Activated CD8-positive, alpha-beta memory T cell treated with anti-CD3 and anti-CD28 coated beads for 48 hours (primary cell): ENCODE results near the gene MCF2L.
A peak's percentile ranks its signal among the peaks of the same experiment; 100 is the strongest.

ENCODE experiments used
- DNase-seq, 3 experiments: peaks; one replicate each; pipeline ENCODE4 v3.0.0-alpha.2; 2020; ENCODE audit warnings: low read depth in 2 of 3, low spot score in 2 of 3

MCF2L gene

GRCh38 chr13:112962911-112963625, 5.9 kb upstream of the MCF2L start:
- no peak for DNase-seq

GRCh38 chr13:112963641-112964040, 5.4 kb upstream of the MCF2L start:
- DNase-seq: no peak

- DNase-seq: no peak
Measured at GRCh38 chr13:112964971-112965492, 4.0 kb upstream of the MCF2L start.

GRCh38 chr13:112965573-112966115, 3.4 kb upstream of the MCF2L start:
- DNase-seq: no peak

GRCh38 chr13:112966776-112967175, 2.2 kb upstream of the MCF2L start:
- DNase-seq: no peak

GRCh38 chr13:112967686-112968379, 1.2 kb upstream of the MCF2L start:
- no peak for DNase-seq

- peak in 2 of 3 experiments; percentile 5 to 12 for DNase-seq
Measured at GRCh38 chr13:112968380-112968909, 569 bp upstream of the MCF2L start.

- no peak for DNase-seq
Measured at GRCh38 chr13:112969692-112970338, 801 bp downstream of the MCF2L start.

GRCh38 chr13:112970552-112971287, 1.7 kb downstream of the MCF2L start:
- DNase-seq: no peak

GRCh38 chr13:112971288-112971643, 2.3 kb downstream of the MCF2L start:
- DNase-seq: no peak

GRCh38 chr13:112972258-112972657, 3.2 kb downstream of the MCF2L start:
- no peak for DNase-seq

- DNase-seq: no peak
Measured at GRCh38 chr13:112972867-112973576, 4.0 kb downstream of the MCF2L start.

- no peak for DNase-seq
Measured at GRCh38 chr13:112973577-112973951, 4.5 kb downstream of the MCF2L start.

GRCh38 chr13:112974125-112974524, 5.1 kb downstream of the MCF2L start:
- DNase-seq: no peak

GRCh38 chr13:112974671-112975070, 5.7 kb downstream of the MCF2L start:
- no peak for DNase-seq

- no peak for DNase-seq
Measured at GRCh38 chr13:112975401-112975939, 6.5 kb downstream of the MCF2L start.

- DNase-seq: no peak
Measured at GRCh38 chr13:112976526-112976925, 7.5 kb downstream of the MCF2L start.

GRCh38 chr13:112977091-112977490, 8.1 kb downstream of the MCF2L start:
- DNase-seq: no peak

- DNase-seq: no peak
Measured at GRCh38 chr13:112977525-112977924, 8.5 kb downstream of the MCF2L start.
